HG03060 (cell line): ENCODE results near the gene ZNG1F.
"Not testable (repeated sequence)": the region's sequence is repeated elsewhere in the genome, so short reads cannot be mapped to it uniquely, and the experiment has no call there.

Experiments used
- ATAC-seq: cut with Tn5 transposase; IDR thresholded peaks from one replicate; pipeline ENCODE4 v1.9.1; 2021; ENCODE audit warnings: low read depth, moderate number of reproducible peaks; ENCODE audit not compliant: unreplicated experiment

ZNG1F gene

DNA sequence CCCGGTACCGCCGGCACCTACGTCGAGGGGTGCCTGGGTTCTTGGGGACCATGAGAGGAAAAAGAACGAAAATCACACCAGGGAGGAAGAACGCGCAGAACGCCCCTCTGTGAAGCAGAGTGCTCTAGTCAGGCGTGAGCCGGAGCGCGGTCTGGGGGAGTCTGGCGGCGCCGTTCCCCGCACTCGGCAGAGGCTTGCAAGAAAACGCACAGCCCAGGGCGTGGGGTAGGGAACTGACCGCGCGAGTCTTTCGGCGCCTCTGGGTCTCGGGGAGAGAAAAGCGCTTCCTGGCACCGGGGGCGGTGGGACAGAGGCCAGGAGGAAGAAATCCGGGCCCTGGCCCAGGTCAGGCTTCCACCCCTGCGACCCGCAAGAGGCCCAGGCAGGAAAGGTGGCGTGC is 65.3 kb downstream of the ZNG1F start:
- ATAC-seq: not testable (repeated sequence)

DNA sequence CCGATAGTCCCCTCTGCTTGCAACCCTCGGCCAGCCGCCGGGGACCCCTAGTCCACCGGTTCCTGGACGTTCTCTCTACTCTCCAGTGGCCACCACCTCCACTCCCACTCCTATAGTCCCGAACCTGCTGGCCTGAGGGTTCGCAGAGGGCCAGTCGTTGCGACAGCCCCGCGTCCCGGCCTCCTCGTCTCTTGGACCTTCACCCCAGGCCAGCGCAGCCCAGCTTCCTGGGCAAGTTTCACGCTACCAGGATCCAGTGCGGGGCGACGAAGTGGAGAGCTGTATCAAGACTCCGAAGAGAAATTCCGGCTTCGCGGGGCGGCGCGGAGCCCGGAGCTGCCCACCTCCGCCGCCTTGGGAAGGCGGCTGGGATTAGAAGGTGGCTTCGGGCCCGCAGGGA is 65.7 kb downstream of the ZNG1F start:
- not testable (repeated sequence) for ATAC-seq

DNA sequence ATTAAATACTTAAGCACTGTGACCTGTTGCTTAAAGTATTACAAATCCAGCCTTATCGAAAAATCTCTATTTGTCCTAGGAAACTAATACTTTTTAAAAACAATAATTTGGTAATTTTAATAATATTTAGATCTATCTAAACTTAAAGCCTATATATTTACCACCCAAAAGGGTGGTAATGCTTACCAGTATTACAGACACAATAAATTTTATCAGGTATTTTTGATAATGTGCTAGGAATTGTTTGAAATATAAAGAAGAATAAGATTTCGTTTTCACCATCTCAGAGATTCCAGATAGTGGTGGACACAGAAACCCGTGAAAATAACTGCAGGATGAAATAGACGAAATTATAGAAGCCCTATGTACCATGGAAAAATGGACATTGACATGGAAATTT is 68.4 kb downstream of the ZNG1F start:
- ATAC-seq: not testable (repeated sequence)

DNA sequence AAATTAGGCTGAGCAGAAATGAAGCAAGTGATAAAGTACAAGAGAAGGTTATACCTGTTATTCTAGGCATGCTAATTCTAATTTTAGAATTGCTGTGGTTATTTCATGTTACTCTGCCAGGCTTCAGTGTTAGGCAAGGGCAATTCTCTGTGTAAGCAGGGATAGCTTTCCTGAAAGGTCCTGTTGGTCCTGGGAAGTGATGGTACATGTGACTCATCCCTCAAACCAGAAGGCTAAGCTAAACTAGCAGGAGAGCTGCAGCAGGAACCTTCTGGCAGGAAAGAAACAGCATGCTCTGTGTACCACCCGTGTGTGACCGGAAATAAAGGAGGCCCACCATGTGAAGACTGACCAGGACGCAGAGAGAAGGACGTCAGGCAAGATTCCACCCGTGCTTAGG is 69.4 kb downstream of the ZNG1F start:
- not testable (repeated sequence) for ATAC-seq

DNA sequence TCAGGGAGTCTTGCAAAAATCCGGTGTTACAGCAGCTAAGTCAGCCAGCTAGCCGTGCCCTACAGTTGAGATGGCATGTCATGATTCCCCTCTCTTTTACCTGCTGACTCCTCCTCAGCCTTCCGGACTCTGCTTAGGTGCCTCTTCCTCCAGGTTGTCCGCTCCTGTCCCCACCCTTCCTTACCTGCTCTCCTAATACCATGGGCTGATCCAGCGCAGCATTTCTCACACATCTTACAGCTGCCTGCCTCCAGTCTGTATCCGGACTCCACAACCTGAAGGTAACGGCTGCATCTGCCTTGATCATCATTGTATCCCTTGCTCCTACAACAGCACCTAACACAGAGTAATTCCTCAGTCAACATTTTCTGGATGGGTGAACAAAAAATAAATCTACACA is 69.8 kb downstream of the ZNG1F start:
- ATAC-seq: not testable (repeated sequence)

DNA sequence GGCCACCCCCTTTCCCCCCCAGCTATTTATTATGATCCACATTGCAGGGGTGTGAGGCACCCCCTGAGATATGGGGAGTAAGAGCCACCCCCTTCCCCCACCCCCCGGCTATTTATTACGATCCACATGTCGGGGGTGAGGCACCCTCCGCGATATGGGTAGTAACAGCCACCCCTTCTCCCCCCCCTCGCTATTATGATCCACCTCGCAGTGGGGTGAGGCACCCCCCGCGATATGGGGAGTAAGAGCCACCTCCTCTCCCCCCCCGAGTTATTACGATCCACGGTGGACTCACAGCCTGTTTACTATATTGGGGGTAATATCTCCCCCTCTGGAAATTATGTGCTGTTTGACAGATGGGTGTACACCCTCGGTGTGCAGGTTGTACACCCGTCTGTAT is 75.8 kb downstream of the ZNG1F start:
- not testable (repeated sequence) for ATAC-seq

DNA sequence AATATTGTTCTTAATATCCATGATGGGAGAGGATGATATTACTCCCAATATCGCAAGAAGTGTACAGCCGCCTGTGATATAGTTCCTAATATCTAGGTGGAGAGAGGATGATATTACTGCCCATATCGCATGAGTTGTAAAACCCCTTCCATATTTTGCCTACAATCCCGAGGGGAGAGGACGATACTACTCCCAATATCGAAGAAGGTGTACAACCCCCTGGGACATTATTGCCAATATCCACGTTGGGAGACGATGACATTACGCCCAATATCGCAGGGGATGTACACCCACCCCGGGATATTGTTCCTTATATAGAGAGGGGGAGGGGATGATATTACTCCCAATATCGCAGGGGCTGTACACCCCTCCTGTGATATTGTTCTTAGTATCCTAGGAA is 77.7 kb downstream of the ZNG1F start:
- ATAC-seq: not testable (repeated sequence)

DNA sequence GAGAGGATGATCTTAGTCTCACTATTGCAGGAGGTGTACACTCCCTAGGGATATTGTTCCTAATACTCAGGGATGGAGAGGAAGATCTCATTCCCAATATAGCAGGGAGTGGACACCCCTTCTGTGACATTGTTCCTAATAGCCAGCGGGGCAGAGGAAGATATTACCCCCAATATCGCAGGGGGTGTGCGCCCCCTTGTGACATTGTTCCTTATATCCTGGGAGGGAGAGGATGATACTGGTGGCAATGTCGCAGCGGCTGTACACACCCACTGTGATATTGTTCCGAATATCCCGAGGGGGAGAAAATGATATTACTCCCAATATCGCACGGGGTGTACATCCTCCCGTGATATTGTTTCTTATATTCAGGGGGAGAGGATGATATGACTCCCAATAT is 78.2 kb downstream of the ZNG1F start:
- ATAC-seq: not testable (repeated sequence)

DNA sequence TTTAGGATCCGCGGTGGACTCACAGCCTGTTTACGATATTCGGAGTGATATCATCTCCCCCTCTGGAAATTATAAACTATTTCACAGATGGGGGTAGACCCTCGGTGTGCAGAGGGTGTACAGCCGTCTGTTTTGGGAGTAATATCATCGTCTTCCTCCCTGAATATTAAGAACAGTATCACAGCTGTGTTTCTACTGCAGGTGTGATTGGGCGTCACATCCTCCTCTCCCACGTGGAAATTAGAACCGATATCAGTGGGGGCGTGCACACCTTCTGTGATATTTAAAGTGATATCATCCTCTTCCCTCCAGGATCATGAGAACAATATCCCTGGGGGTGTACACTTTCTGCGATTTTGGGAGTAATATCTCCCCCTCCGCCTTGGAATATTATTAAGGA is 79.9 kb downstream of the ZNG1F start:
- not testable (repeated sequence) for ATAC-seq

DNA sequence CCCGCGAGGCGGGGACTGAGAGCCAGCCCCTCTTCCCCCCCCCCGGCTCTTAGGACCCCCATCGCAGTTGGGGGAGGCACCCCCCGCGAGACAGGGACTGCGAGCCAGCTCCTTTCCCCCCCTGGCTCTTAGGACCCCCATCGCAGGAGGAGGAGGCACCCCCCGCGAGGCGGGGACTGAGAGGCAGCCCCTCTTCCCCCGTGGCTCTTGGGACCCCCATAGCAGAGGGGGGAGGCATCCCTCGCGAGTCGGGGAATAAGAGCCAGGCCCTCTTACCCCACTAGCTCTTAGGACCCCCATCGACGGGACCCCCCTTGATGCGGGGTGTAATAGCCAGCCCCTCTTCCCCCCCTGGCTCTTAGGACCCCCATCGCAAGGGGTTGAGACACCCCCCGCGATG is 80.3 kb downstream of the ZNG1F start:
- not testable (repeated sequence) for ATAC-seq

DNA sequence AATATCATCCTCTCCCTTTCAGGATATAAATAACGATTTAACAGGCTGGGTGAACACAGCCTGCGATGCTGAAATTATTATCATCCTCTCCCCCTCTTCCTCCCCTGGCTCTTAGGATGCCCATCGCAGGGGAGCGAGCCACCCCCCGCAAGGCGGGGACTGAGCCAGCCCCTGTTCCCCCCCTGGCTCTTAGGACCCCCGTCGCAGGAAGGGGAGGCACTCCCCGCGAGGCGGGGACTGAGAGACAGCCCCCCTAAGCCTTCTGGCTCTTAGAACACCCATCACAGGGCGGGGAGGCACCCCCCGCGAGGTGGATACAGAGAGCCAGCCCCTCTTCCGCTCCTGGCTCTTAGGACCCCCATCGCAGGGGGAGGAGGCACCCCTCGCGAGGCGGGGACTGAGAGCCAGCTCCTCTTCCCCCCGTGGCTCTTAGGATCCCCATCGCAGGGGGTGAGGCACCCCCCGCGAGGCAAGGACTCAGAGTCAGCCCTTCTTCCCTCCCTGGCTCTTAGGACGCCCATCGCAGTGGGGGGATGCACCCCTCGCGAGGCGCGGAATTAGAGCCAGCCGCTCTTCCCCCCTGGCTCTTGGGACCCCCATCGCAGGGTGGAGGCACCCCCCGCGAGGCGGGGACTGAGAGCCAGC is 82.5 kb downstream of the ZNG1F start:
- ATAC-seq: not testable (repeated sequence)

DNA sequence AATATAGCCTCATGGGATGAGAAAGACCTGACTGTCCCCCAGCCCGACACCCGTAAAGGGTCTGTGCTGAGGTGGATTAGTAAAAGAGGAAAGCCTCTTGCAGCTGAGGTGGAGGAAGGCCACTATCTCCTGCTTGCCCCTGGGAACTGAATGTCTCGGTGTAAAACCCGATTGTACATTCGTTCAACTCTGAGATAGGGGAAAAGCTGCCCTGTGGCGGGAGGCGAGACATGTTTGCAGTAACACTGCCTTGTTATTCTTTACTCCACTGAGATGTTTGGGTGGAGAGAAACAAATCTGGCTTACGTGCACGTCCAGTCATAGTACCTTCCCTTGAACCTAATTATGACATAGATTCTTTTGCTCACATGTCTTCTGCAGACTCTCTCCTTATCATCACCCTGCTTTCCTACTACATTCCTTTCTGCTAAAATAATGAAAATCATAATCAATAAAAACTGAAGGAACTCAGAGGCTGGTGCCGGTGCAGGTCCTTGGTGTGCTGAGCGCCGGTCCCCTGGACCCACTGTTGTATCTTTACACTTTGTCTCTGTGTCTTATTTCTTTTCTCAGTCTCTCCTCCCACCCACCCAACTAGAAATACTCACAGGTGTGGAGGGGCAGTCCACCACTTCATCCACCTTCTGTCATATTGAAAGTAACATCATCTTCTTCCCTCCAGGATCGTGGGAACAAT is 83.4 kb downstream of the ZNG1F start:
- not testable (repeated sequence) for ATAC-seq

DNA sequence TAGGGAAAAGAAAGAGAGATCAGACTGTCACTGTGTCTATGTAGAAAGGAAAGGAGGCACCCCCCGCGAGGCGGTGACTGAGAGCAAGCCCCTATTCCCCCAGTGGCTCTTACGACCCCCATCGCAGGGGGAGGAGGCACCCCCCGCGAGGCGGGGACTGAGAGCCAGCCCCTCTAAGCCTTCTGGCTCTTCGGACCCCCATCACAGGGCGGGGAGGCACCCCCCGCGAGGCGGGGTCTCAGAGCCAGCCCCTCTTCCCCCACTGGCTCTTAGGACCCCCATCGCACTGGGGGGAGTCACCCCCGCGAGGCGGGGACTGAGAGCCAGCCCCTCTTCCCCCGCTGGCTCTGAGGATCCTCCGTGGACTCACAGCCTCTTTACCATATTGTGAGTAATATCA is 84.6 kb downstream of the ZNG1F start:
- not testable (repeated sequence) for ATAC-seq

DNA sequence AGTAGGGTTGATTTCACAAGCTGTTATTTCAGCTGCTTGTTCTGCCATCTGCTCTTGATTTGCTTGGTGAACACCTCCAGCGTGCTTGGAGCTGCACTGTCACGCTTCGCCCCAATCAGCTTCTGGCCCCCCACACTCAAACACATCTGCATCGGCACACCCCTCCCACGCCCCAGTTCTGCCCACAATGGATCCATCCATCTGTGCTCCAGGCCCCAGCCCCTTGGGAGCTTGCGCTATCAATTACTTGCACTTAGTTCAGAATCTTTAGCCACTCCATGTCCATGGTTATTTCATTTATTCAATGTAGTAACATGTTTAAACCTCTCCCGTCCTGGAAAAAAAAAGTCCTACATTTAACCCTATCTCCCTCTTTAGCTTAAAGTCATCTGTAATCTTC is 88.6 kb downstream of the ZNG1F start:
- not testable (repeated sequence) for ATAC-seq

DNA sequence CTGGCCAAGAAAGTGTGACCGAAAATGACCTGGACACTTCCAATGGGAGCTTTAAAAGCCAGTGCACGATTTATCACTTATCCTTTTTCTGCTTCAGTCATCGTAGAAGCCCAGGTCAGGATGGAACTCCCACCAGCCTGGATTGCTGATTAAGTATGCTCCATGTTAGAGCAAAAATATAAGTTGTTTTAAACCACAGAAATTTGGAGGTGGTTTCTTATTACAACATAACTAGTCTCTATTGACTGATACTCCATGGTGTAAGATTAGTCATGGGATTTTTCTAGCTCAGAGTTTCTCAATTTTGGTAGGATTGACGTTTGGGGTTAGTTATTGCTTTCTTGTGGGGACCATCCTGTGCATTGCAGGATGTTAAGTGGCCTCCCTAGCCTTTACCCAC is 90.4 kb downstream of the ZNG1F start:
- ATAC-seq: not testable (repeated sequence)

DNA sequence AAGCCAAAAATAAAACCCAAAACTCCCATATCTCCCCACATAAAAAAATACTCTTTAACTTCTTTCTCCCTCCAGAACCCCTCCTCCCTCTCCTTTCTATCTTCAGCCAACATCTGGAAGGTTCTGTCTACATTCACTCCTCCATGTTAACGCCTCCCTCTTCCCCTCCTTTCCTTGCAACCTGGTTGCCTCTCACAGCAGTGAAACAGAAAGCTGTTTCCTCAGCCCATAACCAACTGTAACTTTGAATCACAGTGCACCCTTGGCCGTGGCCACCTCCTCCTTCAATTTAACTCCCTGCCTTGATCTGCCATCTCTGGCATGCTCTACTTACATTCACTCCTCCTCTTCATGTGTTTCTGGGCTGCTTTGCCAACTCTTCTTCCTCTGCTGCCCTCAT is 94.1 kb downstream of the ZNG1F start:
- ATAC-seq: not testable (repeated sequence)

DNA sequence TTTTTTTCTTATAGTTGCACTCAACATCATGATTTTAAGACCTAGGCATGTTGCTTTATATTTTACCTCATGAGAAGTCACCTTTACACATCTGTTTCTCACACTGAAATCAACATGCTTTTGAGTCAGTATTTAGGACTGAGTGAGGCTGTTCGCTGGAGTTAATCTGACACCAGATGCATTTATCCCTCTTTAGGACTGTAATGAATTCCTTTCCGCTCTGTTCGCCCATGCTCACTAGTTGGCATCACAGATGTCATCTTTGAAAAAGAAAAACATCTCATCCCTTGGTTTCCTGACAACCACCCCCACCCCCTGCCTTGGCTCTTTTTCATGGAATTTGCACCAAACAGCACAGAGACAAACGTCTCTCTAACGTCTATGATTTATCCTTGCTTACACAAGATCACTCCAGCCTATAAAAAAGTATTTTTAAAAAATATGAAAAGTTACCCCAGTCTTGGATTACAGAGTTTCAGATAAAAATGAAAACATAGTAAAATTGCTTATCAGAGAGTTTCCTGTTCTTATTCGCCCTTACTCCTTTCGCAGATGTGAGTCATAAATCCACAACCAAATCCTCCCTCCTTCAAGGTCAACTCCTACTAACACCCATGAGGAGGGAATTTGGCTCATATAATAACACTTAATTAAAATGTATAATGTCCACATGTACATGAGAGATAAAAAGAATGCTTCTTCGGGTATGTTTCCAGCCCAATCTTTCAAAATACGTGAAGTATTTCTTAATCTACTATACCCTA is 94.9 kb downstream of the ZNG1F start:
- ATAC-seq: not testable (repeated sequence)

DNA sequence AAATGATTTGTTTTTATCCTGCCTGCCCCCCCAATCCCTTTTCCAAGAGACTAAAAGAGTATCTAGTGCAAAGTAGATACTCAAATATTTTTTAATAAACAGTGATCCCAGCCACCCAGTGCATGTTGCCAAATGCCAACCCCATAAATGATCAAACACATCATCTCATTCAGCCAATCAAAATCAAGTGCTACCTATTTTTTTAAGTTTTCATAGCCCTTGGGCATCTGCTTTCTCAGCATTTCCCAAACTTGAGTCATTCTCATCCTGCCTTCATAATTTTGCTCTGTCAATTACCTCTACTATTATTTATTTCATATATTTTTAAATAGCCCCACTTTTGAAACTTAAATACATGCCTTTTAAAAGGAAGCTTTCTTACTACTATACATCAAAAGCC is 98.2 kb downstream of the ZNG1F start:
- ATAC-seq: not testable (repeated sequence)

DNA sequence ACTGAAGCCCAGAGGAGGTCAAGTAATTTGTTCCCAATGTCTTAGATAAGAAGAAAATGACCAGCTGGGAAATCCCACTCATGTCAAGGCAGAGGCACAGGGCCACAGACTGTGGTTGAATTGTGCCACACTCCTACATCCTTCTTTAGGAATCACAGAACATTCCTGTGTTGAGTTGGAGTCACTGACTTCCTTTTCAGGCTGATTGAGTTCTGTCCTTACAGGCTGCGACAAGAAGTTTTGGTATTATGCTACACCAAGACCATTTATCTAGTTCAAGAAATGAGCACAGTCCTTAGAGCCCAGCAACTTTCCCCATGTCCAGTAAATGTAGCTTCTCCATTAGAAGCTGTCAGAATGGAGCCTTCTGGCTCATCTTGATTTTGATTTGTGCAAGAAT is 98.7 kb downstream of the ZNG1F start:
- not testable (repeated sequence) for ATAC-seq

DNA sequence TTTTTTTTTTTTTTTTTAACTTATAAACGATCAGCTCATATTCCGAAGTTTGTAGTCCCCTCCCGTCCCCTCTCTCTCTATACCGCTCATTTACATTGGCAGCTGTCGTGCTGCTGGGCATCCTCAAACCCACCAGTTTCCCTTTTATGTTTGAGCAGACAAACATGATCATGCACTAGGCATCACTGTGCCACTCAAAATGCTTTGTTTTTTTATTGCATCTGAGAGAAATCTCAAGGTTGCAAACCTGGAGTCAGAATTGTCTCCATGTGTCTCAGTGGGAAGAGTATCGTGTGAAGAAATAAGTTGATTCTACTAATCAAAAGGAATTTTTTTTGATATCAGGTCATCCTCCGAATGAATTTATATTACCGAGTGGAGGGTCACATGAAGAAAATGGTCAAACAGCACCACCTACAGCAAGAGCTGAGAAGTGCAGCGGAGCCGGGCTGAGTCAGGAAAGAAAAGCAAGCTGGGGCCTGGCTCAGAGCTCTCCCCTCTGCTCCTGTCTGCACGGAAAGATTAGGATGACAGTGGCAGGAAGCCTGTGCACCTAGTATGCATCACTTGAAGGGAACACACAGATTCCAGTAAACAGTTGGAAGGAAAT is 100.6 kb downstream of the ZNG1F start:
- ATAC-seq: peak; percentile 58

DNA sequence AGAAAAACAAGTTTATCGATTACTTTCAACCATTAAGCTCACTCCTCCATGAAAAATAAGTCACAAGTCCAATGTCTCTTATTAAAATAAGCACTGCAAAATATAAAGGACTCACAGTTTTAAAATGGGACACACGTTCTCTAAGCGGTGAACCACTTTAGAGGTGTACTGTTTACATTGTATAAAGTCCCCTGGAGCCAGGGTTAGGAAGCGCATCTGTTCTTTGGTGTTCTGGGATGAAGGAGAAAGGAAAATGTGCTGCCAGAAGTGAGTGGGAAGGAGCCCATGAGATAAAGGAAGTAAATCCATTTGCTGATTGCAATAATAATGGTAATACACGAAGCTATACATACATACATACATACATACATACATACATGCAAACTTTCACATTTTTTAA is 101.2 kb downstream of the ZNG1F start:
- ATAC-seq: not testable (repeated sequence)
